Endometrial microvascular endothelial cells (primary cell): ENCODE results near the gene ARID1B. TPM values are rescaled to one million over a fixed set of nuclear protein-coding genes. Genes with fewer than 3 reads are reported as not detected.

Experiments
- in situ Hi-C: cut with HindIII; loops from 2 replicates; pipeline ENCODE4 v1.10.0; 2017; ENCODE audit warnings: low sequenced_read_pairs, low pct_unique_long_range_greater_than_20kb; ENCODE audit errors: inconsistent ontology term
- total RNA-seq: library from RNA; depleted of rRNA; stranded (reverse); fragments of >200 nt; gene quantifications from one replicate; pipeline ENCODE4 v1.2.3, GENCODE V29; 2015; ENCODE audit errors: inconsistent ontology term

The ARID1B gene
- total RNA-seq, 1 donor from 2014 or later, result 24.6 TPM

DNA sequence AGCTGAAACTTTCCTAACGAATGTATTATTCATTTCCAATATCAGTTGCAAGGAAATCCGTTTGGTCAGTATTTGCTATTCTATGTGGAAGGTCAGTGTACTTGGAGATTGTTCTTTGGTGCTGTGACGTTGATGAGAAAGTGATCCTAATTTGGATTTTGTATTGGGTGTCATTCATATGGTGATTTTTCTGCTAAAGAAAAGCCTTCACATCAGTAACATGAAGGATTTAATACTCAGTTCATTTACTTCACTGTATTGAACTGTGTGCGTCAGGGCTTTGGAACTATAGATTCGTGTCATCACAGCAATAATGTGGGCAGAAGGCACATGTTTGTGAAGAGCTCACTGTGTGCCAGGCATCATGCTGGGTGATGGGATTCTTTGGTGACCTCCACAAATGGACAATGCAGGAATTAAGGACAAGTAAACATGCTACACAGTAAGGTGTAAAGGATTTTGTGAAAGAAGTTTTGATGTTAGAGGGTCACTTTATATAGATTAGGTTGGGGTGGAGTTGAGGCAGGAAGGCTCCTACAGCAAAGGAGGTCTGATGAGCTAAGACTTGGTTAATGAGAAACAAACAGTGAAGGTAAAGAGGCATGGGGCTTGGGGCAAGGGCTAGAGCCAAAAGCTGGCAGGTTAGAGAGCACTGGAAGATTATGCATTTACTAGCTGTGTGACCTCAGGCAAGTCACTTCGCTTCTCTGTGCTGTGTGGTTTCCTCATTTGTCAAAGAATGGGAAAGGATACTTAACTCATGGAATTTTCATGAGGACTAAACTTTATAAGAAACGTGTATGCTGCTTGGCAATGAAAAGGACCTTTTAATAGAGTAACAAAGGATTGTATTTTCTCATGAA lies 12.1 kb downstream of the ARID1B start:
- in situ Hi-C loops, result no loop called here

DNA sequence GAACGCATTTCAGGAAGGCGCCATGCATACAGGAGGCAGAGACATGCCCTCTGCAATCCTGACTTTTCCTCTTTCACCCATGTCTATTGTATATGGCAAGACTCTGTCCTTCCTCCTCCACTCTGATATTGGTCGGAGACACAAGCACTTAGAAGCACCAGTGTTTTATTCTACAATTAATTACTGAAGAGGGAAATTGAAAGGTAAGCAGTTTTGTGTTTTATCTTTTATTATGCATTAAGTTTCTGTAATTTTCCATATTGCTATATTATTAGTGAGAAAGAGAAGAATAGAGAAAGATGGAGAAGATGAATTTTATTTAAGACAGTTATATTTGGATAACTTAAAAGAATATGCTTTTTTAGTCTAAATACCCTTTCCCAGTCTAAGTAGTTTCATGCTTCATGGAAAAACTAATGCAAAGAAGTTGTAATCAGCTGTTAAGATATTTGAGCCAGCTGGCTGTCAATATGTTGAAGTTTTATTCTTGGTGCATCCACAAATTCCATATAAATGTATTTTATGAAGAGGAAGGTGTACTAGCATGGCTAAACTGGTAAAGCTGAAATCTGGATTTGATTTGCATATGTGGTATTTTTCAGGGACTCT lies 13.6 kb downstream of the ARID1B start:
- in situ Hi-C loops, result no loop called here

DNA sequence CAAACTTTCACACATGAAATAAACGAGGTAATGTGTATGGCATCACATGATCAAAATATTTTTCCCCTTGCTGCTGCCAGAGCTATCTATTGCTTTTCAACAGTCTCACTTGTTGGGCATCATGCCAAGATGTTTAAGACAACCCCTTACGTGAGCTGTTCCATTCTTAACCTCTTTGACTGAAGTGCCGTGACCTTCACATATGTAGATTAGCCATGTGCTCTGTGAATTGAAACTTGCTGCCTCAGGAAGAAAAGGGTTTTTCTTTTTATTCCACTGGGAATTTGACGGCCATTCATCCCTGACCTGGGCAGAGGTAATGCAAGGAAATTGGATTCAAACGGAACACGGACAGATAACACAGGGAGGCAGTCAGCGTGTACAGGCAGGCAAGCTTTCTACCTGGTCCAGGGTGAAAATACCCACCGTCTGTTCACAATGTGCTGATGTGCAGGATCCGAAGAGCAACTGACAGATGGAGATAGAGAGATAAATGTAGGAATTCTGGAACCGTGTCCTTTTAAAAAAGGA lies 14.2 kb downstream of the ARID1B start:
- in situ Hi-C loops, result no loop called here

DNA sequence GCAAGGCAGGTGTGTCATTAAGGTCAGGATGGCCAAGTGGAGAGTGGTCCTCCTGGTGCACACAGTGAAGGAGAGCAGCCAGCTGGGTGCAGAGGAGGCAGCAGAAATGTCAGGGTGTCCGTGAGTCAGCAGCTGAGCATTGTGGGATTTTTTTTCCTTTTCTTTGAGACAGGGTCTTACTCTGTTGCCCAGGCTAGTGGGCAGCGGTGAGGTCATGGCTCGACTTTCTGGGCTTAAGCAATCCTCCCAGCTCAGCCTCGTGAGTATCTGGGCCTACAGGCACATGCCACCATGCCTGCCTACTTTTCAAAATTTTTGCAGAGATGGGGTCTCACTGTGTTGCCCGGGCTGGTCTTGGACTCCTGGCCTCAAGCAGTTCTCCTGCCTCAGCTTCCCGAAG lies 16.0 kb downstream of the ARID1B start:
- in situ Hi-C loops, result no loop called here

DNA sequence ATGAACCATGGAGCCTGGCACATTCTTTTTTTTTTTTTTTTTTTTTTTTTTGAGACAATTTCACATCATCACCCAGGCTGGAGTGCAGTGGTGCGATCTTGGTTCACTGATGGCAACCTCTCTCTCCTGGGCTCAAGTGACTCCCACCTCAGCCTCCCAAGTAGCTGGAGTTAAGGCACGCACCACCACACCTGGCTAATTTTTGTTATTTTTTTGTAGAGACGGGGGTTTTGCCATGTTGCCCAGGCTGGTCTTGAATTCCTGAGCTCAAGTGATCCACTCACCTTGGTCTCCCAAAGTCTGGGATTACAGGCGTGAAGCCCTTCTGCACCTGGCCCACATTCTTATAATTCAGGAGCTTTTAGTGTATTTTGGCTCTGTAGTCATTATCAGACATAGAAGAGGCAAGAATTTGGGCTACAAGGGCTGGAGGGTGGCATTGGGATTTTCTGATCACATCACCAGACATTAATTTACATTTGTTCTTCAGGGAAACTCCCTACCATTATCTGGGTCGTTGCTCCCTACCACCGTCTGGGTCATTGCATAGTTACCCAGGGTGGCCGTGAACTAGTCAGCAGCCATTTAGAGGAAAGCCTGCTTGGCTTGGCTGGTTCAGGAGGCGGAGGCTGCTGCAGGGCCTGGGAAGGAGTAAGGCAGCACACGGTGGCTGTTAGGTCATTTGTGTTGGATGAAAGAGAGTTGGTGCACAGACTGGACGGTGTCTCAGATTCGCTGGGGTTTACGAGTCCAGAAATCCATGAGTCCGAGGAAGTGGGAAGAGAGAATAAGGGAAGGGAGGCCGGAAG lies 17.6 kb downstream of the ARID1B start:
- in situ Hi-C loops, result no loop called here

DNA sequence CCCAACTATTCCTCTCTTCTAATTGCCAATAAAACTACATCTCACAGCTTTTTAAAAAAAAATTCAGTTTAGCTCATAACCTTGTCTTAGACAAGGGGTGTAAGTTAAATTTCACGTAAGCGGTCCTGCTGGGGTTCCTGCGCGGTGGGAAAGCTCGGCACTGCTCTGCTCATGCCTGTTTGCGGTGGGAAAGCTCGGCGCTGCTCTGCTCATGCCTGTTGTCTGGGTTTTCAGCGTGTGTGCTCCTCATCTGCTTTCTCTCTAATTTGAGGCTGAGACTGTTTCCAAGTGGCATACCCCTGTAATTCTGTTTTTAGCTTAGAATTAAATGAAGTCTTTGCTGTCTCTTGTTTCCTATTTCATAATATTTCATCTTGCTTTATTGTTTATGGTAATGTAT lies 18.6 kb downstream of the ARID1B start:
- in situ Hi-C loops, result no loop called here

DNA sequence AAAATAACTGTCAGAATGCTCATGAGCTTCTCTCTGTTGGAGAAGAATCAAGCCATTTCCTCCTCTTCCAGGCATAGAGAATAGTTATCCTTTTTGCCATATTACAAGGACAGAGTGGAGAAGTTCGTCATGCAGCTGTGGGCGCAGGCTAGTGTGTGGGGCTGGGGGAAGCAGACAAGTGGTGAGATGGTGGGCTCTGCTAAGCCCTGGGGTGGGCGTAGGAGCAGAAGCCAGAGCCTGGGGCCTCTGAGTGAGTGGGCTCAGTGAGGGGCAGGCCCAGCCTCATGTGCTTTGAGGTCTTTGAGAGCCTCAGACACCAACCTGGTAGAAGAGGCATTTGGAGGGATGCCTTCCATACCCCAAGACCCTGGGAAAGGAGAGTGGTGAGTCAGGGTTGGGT lies 19.4 kb downstream of the ARID1B start:
- in situ Hi-C loops, result no loop called here

DNA sequence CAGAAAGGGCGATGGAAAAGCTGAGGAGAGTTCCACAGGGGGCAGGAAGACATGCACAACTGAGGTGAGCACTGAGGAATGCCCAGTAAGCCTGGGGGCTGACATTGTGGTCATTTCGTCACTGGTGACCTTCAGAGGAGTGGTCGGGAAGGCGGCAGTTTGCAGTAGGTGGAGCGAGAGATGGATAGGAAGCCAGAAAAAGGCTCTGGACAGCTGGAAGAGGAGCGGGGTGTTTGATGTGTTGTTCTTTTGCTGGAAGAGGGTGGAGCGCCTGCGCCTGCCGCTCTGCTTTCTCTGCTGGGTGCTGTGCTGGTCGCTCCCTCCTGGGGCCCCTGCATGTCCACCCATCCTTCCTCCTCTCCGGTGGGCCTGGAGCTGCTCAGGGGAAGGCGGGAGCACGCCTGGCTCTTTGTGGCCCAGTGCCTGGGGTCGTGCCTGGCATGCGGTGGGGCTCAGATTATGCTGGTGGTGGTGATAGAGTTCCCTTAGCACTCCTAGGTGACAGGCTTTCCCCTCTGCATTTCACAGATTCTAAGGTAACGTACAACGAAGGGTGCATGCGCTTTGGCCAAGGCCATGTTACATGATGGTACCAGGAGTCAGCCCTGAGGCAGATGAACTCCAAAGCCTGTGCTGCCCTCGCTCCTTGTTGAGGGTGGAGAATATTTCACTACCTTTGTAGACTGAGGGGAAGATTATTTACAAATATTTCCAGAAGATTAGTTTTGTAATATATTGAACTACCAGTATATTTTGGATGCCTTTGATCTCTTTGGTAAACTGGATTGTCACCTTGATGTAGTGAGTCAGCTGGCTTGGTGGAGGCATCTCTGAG lies 20.9 kb downstream of the ARID1B start:
- in situ Hi-C loops, result no loop called here

DNA sequence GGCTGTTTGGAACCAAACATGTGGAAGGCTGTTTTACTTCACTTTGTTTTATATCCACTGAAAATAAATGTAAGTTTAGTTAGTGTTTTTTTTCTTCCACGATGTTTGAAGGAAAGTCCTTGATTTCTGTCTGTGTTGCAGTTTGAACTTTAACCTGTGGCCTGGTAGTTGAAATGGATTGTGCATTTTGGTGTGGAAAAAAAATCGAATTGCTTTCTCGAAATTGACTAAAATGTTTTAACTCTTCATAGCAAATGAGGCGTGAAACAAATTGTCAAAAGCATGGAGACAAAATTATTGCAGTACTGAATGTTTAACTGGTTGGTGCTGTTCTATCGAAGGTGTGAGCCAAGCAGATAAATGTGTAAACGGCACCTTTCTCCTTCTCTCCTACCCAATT lies 24.5 kb downstream of the ARID1B start:
- in situ Hi-C loops, result no loop called here

DNA sequence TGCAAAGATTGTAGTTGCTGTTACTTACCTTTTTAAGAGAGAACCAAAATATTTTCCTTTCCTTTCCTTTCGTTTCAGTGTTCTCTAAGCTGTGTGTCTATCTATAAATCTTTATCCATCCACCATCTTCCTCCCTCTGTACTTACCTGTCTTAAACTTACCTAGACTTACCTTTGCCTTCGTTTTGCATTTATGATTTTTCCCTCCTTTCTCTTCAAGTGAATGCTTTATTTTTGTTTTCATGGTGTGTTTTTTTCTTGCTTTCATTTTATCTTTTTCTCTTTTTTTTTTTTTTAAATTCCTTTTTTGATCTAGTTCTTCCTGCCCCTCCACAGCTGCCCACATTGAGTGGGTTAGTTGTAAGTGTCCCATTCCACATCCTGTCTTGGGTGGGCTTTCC lies 26.2 kb downstream of the ARID1B start:
- in situ Hi-C loops, result no loop called here

DNA sequence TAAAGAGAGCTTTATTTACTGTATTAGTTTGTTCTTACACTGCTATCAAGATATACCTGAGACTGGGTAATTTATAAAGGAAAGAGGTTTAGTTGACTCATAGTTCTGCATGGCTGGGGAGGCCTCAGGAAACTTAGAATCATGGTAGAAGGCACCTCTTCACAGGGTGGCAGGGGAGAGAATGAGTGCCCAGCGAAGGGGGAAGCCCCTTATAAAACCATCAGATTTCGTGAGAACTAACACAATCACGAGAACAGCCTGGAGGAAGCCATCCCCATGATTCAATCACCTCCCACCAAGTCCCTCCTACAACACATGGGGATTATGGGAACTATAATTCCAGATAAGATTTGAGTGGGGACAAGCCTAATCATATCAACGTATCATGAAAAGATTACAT lies 27.2 kb downstream of the ARID1B start:
- in situ Hi-C loops, result no loop called here

DNA sequence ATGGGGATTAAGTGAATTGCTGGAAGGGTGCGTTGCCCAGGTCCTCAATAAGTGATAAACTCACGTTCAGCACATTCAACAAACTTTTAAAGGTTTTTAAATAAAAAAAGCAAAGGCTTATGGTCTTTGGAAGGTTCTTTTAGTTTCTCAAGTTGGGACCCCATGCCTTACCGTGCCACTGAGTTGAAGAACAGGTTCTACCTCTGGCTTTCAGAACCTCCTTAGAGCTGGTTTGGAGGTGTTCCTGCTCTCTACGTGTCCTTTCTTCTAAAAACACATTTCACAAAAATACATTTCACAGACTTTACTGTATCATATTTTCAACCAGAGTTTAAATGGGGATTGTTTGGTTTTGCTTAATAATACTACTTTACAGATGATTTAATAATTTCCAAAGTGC lies 29.0 kb downstream of the ARID1B start:
- in situ Hi-C loops, result no loop called here

DNA sequence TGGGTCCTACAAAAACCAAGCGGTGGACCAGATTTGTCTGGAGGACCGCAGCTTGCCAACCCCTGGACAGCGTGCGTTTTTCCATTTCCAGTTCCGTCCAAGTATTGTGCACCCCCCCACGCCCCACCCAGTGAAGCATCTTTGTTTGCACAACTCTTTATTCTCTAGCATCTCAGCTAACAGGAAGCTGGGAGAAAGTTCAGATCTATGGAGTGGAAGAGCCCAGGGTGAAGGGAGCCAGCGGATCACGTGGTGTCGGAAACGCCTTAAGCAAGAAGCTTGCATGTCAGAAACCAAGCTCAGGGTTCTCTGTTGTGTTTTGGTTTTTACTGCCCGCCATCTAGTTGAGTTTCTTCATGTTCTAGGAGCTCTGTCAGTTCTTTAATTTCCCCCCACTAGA lies 29.9 kb downstream of the ARID1B start:
- in situ Hi-C loops, result no loop called here

DNA sequence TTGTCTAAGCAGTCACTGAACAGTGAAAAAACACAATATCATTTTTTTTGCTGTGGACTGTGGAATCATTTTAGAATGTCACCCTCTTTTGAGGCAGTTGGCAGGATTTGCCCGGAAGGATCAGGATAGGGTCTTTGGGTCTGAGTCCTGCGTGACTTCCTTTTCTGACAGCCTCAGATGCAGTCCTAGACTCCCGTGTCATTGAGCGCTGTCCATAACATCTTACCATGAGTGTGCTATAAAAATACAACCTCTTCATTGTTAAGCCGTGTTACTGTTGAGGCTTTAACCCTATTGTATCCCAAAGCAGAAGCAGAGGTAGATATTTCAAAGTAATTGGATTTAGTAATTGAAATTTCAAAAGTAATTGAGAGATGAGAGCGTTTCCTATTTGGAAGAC lies 30.6 kb downstream of the ARID1B start:
- in situ Hi-C loops, result no loop called here

DNA sequence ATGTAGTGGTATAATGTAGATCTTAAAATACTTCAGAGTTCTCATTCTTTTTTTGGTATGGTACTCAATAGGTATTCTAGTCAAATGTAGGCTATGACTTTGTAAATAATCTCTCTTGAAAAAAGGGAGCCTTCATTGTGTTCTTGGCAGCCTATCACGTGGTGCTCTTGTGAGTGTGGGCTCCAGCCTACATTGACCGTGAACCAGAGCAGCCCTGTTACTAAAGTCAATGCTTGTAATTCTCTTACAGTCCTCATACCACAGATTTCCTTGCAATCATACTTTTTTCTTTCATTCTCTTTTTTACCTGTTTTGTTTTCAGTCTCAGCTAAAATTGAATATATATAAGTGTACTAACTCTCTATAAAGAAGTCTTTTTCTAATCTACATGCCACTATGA lies 31.1 kb downstream of the ARID1B start:
- in situ Hi-C loops, result no loop called here

DNA sequence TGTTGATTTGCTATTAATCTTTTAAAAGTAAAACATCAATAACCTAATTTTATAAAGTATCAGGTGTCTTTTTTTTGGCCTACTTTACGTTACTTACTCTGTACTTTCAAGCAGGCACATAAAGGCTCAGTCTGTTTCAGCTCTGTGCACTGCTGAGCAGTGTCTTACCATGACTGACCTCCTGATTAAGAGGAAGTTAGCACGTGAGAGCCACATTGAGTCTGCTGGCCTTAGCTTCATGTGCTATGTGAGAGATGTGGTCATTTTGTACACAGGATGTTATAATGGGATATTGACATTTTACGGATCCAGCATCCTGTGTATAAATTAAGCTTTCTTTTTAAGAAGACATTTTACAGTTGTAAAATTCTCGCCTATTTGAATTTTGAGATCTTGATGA lies 31.9 kb downstream of the ARID1B start:
- in situ Hi-C loops, result no loop called here

DNA sequence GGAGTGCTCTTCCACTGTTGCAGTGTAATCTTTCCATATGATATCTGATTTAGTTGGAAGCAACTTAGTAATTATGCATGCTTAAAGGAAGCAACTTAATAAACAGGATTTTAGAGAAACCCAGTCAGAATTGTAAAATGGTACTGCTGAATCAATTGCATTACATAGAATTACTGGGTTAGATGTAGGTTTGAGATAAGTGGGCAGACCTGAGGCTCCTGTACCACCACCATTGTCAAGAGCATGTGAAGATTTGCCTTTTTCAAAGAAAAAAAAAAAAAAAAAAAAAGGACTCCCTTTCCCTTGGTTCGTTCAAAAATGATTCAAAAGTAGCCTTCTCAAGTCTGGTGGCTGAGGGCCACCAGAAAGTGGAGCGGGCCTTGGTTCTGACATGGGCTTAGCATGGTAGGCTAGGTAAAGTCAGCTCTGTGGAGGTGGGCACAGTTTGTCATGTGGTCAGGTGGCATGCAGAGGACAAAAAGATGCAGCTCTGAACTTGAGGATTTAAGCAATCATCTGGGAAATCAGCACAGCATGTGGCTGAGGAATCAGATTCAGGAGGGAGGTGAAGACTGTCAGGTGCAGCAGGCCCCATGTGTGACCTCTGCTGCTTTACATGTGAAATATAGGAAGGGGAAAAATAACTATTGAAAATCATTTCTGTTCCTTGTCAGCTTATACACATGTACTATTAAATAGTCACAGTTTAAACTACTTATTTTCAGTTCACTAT lies 32.4 kb downstream of the ARID1B start:
- in situ Hi-C loops, result no loop called here

DNA sequence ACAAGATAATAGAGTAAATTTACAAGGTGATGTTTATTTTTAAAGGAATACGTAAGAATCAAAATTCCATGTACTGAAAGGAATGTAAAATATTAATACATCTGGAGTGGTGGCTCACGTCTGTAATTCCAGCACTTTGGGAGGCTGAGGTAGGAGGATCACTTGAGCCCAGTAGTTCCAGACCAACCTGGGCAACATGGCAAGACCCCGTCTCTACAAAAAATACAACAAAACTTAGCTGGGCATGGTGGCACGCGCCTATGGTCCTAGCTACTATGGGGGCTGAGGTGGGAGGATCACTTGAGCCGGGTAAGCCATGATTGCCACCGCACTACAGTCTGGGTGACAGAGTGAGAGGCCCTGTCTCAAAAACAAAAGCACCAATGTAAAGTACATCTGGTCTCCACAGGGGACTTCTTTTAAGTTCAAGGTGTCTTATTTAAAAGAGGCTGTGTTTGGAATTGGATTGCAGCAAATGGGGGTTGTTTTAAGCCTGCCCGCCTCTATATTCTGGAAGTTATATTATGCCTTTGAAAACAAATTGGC lies 36.9 kb downstream of the ARID1B start:
- in situ Hi-C loops, result no loop called here
